ENCODE data around the gene LRRFIP2. TPM values are rescaled to one million over a fixed set of nuclear protein-coding genes. Genes with fewer than 3 reads are reported as not detected.

Gene LRRFIP2
- total and polyA plus RNA-seq, 9 donors, result 35.5 to 81.1 (median 48.3) TPM

GRCh38 chr3:37179144-37179967 lies 5.0 kb upstream of the LRRFIP2 start:
- intact Hi-C loops (cut with DNase I), result no loop called here
- Histone ChIP-seq H3K9me3 (no peaks in the 10 kb centered on the region), H3K27me3 (no peaks in the 10 kb centered on the region), H3K36me3 (no peaks in the 10 kb centered on the region), H3K4me1 (ENCODE audit: insufficient read depth) (peaks cover 9% of the 10 kb centered on the region), H3K27ac (no peak overlapping the region), H3K4me3 (no peak overlapping the region)
- 70 to 89% (median 88%) methylated on average over 2 of the region's 2 CpGs for WGBS, 3 donors
- DNase-seq, result no peak
- TF ChIP-seq CTCF (IDR thresholded peaks at IDR 0.05) (no peak), EP300 (IDR thresholded peaks at IDR 0.05) (no peak), POLR2A (IDR thresholded peaks at IDR 0.05) (no peak)

GRCh38 chr3:37173806-37174205 lies 576 bp downstream of the LRRFIP2 start:
- H3K4me1 ChIP-seq (ENCODE audit: insufficient read depth), result peaks cover 4% of the 10 kb centered on the region
- intact Hi-C loops (cut with DNase I), result no loop called here

GRCh38 chr3:37171144-37171543 lies 3.2 kb downstream of the LRRFIP2 start:
- H3K4me1 ChIP-seq (ENCODE audit: insufficient read depth), result peaks cover 4% of the 10 kb centered on the region
- no peak overlapping the region for H3K27ac ChIP-seq
- 74 to 78% (median 78%) methylated on average over 4 of the region's 4 CpGs for WGBS, 3 donors
- no peak overlapping the region for H3K4me3 ChIP-seq
- intact Hi-C loops (cut with DNase I), result no loop called here
- no peaks in the 10 kb centered on the region for H3K36me3 ChIP-seq
- no peak for DNase-seq
- no peaks in the 10 kb centered on the region for H3K27me3 ChIP-seq
- no peaks in the 10 kb centered on the region for H3K9me3 ChIP-seq
- TF ChIP-seq EP300 (IDR thresholded peaks at IDR 0.05), result no peak
- no peak for TF ChIP-seq POLR2A (IDR thresholded peaks at IDR 0.05)
- no peak for TF ChIP-seq CTCF (IDR thresholded peaks at IDR 0.05)

More at GRCh38 chr3:37173806-37174205, 576 bp downstream of the LRRFIP2 start:
- Histone ChIP-seq H3K27ac (no peak overlapping the region), H3K36me3 (no peaks in the 10 kb centered on the region), H3K4me3 (no peak overlapping the region), H3K9me3 (no peaks in the 10 kb centered on the region), H3K27me3 (no peaks in the 10 kb centered on the region)
- TF ChIP-seq CTCF (IDR thresholded peaks at IDR 0.05), result no peak
- no peak for DNase-seq
- WGBS, 3 donors, result 39 to 63% (median 51%) methylated on average over 3 of the region's 3 CpGs

- TF ChIP-seq EP300 (IDR thresholded peaks at IDR 0.05), result no peak
- no peak for TF ChIP-seq POLR2A (IDR thresholded peaks at IDR 0.05)
- TF ChIP-seq CTCF (IDR thresholded peaks at IDR 0.05), result no peak
- 80 to 84% (median 83%) methylated on average over 9 of the region's 9 CpGs for WGBS, 3 donors
- H3K4me1 ChIP-seq (ENCODE audit: insufficient read depth), result peaks cover 4% of the 10 kb centered on the region
- no peak for DNase-seq
- no peak overlapping the region for H3K4me3 ChIP-seq
- H3K9me3 ChIP-seq, result no peaks in the 10 kb centered on the region
- H3K27ac ChIP-seq, result no peak overlapping the region
- H3K27me3 ChIP-seq, result no peaks in the 10 kb centered on the region
- no peaks in the 10 kb centered on the region for H3K36me3 ChIP-seq
- intact Hi-C loops (cut with DNase I), result no loop called here
Measured at GRCh38 chr3:37170513-37170912, 3.9 kb downstream of the LRRFIP2 start.

Data from ovary (tissue), 9 donors.